Activated CD4-positive, alpha-beta T cell treated with anti-CD3 and anti-CD28 coated beads, Interleukin-2, amount 10 ng/mL, durations not matched to agents 7 days and 5 days (primary cell): Measurements from ENCODE around the gene JMJD6. TPM values are rescaled to one million over a fixed set of nuclear protein-coding genes. Genes with fewer than 3 reads are reported as not detected.

ENCODE experiments used
- CTCF ChIA-PET: fragments of 350-600 bp; sonication (Branson Sonifier 250); formaldehyde crosslinking; loops from one replicate; lab custom pipeline; 2021; ENCODE audit warnings: antibody characterized with exemption; lab: Charles Lee
- POLR2A ChIA-PET: fragments of 350-600 bp; sonication (Branson Sonifier 250); formaldehyde crosslinking; loops from one replicate; lab custom pipeline; 2021; ENCODE audit warnings: antibody characterized with exemption; lab: Charles Lee
- DNase-seq: peaks from one replicate; pipeline ENCODE4 v3.0.0-alpha.2; 2020
- H3K27ac Mint-ChIP-seq: one replicate; pipeline ENCODE4 v1.8.0; 2021; ENCODE audit warnings: mild to moderate bottlenecking, moderate library complexity, mixed read lengths
- H3K27me3 Mint-ChIP-seq: one replicate; pipeline ENCODE4 v1.8.0; 2021; ENCODE audit warnings: mixed read lengths
- H3K36me3 Mint-ChIP-seq: one replicate; pipeline ENCODE4 v1.8.0; 2021; ENCODE audit warnings: low read depth, mixed read lengths
- H3K4me1 Mint-ChIP-seq: one replicate; pipeline ENCODE4 v1.8.0; 2021; ENCODE audit warnings: mixed read lengths
- H3K4me3 Mint-ChIP-seq: one replicate; pipeline ENCODE4 v1.8.0; 2021; ENCODE audit warnings: mild to moderate bottlenecking, moderate library complexity, mixed read lengths
- H3K9me3 Mint-ChIP-seq: one replicate; pipeline ENCODE4 v1.8.0; 2021; ENCODE audit warnings: mixed read lengths
- total RNA-seq, 2 experiments: library from RNA; stranded (reverse); gene quantifications; one replicate each; pipeline ENCODE4 v1.2.3, GENCODE V29; 2021

JMJD6 gene
- total RNA-seq, 2 experiments from 2014 or later = 42.9 to 51.3 TPM

GRCh38 chr17:76676629-76677028 lies 49.8 kb downstream of the JMJD6 start:
- H3K27ac Mint-ChIP-seq = no peak overlapping the region
- CTCF ChIA-PET = interaction anchor here (0.6 kb wide), 1 partner anchor 336 kb away, joined by 5 read pairs; no protein-coding TSS in a partner anchor
- POLR2A ChIA-PET = no interaction called here
- no peaks in the 10 kb centered on the region for H3K9me3 Mint-ChIP-seq
- no peak for DNase-seq
- H3K4me1 Mint-ChIP-seq = peaks cover 22% of the 10 kb centered on the region
- H3K27me3 Mint-ChIP-seq = no peaks in the 10 kb centered on the region
- H3K36me3 Mint-ChIP-seq = peaks cover 3% of the 10 kb centered on the region
- no peak overlapping the region for H3K4me3 Mint-ChIP-seq

GRCh38 chr17:76675648-76676047 lies 50.8 kb downstream of the JMJD6 start:
- ChIA-PET CTCF (interaction anchor here (0.7 to 1.5 kb wide), 3 partner anchors 118 to 192 kb away, joined by 3 to 5 read pairs (median 3); no protein-coding TSS in a partner anchor), POLR2A (no interaction called here)
- no peak for DNase-seq
- no peak overlapping the region for H3K4me3 Mint-ChIP-seq
- peaks cover 29% of the 10 kb centered on the region for H3K4me1 Mint-ChIP-seq
- no peaks in the 10 kb centered on the region for H3K9me3 Mint-ChIP-seq
- peaks cover 3% of the 10 kb centered on the region for H3K36me3 Mint-ChIP-seq
- no peak overlapping the region for H3K27ac Mint-ChIP-seq
- H3K27me3 Mint-ChIP-seq = no peaks in the 10 kb centered on the region

GRCh38 chr17:76674600-76674999 lies 51.8 kb downstream of the JMJD6 start:
- no peak overlapping the region for H3K27ac Mint-ChIP-seq
- peaks cover 39% of the 10 kb centered on the region for H3K4me1 Mint-ChIP-seq
- H3K27me3 Mint-ChIP-seq = no peaks in the 10 kb centered on the region
- H3K9me3 Mint-ChIP-seq = peaks cover 5% of the 10 kb centered on the region
- ChIA-PET POLR2A (no interaction called here), CTCF (interaction anchor here (1.2 to 1.5 kb wide), 2 partner anchors 117 to 152 kb away, joined by 3 to 5 read pairs; no protein-coding TSS in a partner anchor)
- peaks cover 3% of the 10 kb centered on the region for H3K36me3 Mint-ChIP-seq
- DNase-seq = no peak
- H3K4me3 Mint-ChIP-seq = no peak overlapping the region

- ChIA-PET CTCF (interaction anchor here (0.6 to 0.7 kb wide), 2 partner anchors 38 to 112 kb away, joined by 3 to 5 read pairs; no protein-coding TSS in a partner anchor), POLR2A (no interaction called here)
- H3K27me3 Mint-ChIP-seq = no peaks in the 10 kb centered on the region
- H3K9me3 Mint-ChIP-seq = peaks cover 5% of the 10 kb centered on the region
- H3K36me3 Mint-ChIP-seq = peaks cover 3% of the 10 kb centered on the region
- no peak for DNase-seq
- H3K4me1 Mint-ChIP-seq = peaks cover 39% of the 10 kb centered on the region
- no peak overlapping the region for H3K27ac Mint-ChIP-seq
- H3K4me3 Mint-ChIP-seq = no peak overlapping the region
Observed at GRCh38 chr17:76673729-76674128, 52.7 kb downstream of the JMJD6 start.

- no peak for DNase-seq
- no peaks in the 10 kb centered on the region for H3K27me3 Mint-ChIP-seq
- peaks cover 3% of the 10 kb centered on the region for H3K36me3 Mint-ChIP-seq
- ChIA-PET CTCF (interaction anchor here (1.0 kb wide), 1 partner anchor 150 kb away, joined by 3 read pairs; no protein-coding TSS in a partner anchor), POLR2A (no interaction called here)
- H3K4me1 Mint-ChIP-seq = peaks cover 39% of the 10 kb centered on the region
- H3K9me3 Mint-ChIP-seq = peaks cover 5% of the 10 kb centered on the region
- H3K4me3 Mint-ChIP-seq = peak overlapping the region; percentile 92
- peak overlapping the region; percentile 97 for H3K27ac Mint-ChIP-seq
Observed at GRCh38 chr17:76672892-76673291, 53.5 kb downstream of the JMJD6 start.

GRCh38 chr17:76672270-76672851 lies 54.0 kb downstream of the JMJD6 start:
- Mint-ChIP-seq H3K4me1 (peaks cover 39% of the 10 kb centered on the region), H3K36me3 (peaks cover 3% of the 10 kb centered on the region), H3K27me3 (no peaks in the 10 kb centered on the region), H3K9me3 (peaks cover 5% of the 10 kb centered on the region), H3K27ac (peak overlapping the region; percentile 97), H3K4me3 (peak overlapping the region; percentile 92)
- CTCF ChIA-PET = interaction anchor here (0.6 to 2.0 kb wide), 6 partner anchors 9 to 149 kb away, joined by 3 to 8 read pairs (median 3); no protein-coding TSS in a partner anchor
- no peak for DNase-seq
- POLR2A ChIA-PET = interaction anchor here (0.6 kb wide), 1 partner anchor 319 kb away, joined by 3 read pairs; no protein-coding TSS in a partner anchor

- H3K27me3 Mint-ChIP-seq = peaks cover 2% of the 10 kb centered on the region
- DNase-seq = no peak
- H3K36me3 Mint-ChIP-seq = peaks cover 3% of the 10 kb centered on the region
- peak overlapping the region; percentile 97 for H3K27ac Mint-ChIP-seq
- H3K9me3 Mint-ChIP-seq = peaks cover 5% of the 10 kb centered on the region
- peak overlapping the region; percentile 92 for H3K4me3 Mint-ChIP-seq
- H3K4me1 Mint-ChIP-seq = peaks cover 39% of the 10 kb centered on the region
- CTCF ChIA-PET = interaction anchor here (0.6 to 2.0 kb wide), 7 partner anchors 10 to 1466 kb away, joined by 3 to 8 read pairs (median 3); no protein-coding TSS in a partner anchor
- POLR2A ChIA-PET = interaction anchor here (0.7 to 1.1 kb wide), 2 partner anchors 112 to 493 kb away, joined by 3 to 4 read pairs; no protein-coding TSS in a partner anchor
Observed at GRCh38 chr17:76671912-76672262, 54.5 kb downstream of the JMJD6 start.

- ChIA-PET POLR2A (interaction anchor here (0.7 to 1.1 kb wide), 2 partner anchors 111 to 492 kb away, joined by 3 to 4 read pairs; no protein-coding TSS in a partner anchor), CTCF (interaction anchor here (0.6 to 2.0 kb wide), 7 partner anchors 10 to 1466 kb away, joined by 3 to 8 read pairs (median 3); no protein-coding TSS in a partner anchor)
- Mint-ChIP-seq H3K36me3 (peaks cover 3% of the 10 kb centered on the region), H3K4me1 (peaks cover 39% of the 10 kb centered on the region), H3K27ac (peak overlapping the region; percentile 97), H3K9me3 (peaks cover 5% of the 10 kb centered on the region), H3K4me3 (peak overlapping the region; percentile 92), H3K27me3 (peaks cover 2% of the 10 kb centered on the region)
- peak; percentile 100 for DNase-seq
Observed at GRCh38 chr17:76671123-76671911, 55.1 kb downstream of the JMJD6 start.

GRCh38 chr17:76670718-76671122 lies 55.7 kb downstream of the JMJD6 start:
- no peak for DNase-seq
- peak overlapping the region; percentile 97 for H3K27ac Mint-ChIP-seq
- ChIA-PET POLR2A (interaction anchor here (1.1 kb wide), 1 partner anchor 111 kb away, joined by 4 read pairs; no protein-coding TSS in a partner anchor), CTCF (interaction anchor here (0.5 to 2.0 kb wide), 5 partner anchors 10 to 257 kb away, joined by 3 to 7 read pairs (median 3); no protein-coding TSS in a partner anchor)
- H3K9me3 Mint-ChIP-seq = peaks cover 5% of the 10 kb centered on the region
- peaks cover 39% of the 10 kb centered on the region for H3K4me1 Mint-ChIP-seq
- H3K4me3 Mint-ChIP-seq = peak overlapping the region; percentile 92
- H3K27me3 Mint-ChIP-seq = peaks cover 2% of the 10 kb centered on the region
- peaks cover 3% of the 10 kb centered on the region for H3K36me3 Mint-ChIP-seq

- H3K27me3 Mint-ChIP-seq = peaks cover 2% of the 10 kb centered on the region
- peaks cover 5% of the 10 kb centered on the region for H3K9me3 Mint-ChIP-seq
- H3K36me3 Mint-ChIP-seq = peaks cover 3% of the 10 kb centered on the region
- H3K4me1 Mint-ChIP-seq = peaks cover 39% of the 10 kb centered on the region
- peak; percentile 44 for DNase-seq
- CTCF ChIA-PET = interaction anchor here (0.5 to 1.4 kb wide), 4 partner anchors 11 to 256 kb away, joined by 3 to 5 read pairs (median 3); no protein-coding TSS in a partner anchor
- peak overlapping the region; percentile 97 for H3K27ac Mint-ChIP-seq
- peak overlapping the region; percentile 92 for H3K4me3 Mint-ChIP-seq
- POLR2A ChIA-PET = no interaction called here
Observed at GRCh38 chr17:76670020-76670717, 56.2 kb downstream of the JMJD6 start.
